C4-2B (cell line): Measurements from ENCODE around the gene HYAL1.

Source experiments
- CTCF ChIP-seq: fragments of 450-650 bp; conservative IDR thresholded peaks from 2 replicates; pipeline ENCODE4 v1.5.1; 2017; ENCODE audit warnings: mild to moderate bottlenecking
- ZFX ChIP-seq: fragments of 450-650 bp; IDR thresholded peaks from 2 replicates; pipeline ENCODE4 v1.6.1; 2017

GRCh38 chr3:50334339-50335075 is 31.1 kb upstream of the HYAL1 start:
- no peak for TF ChIP-seq CTCF
- no peak for TF ChIP-seq ZFX
